ENCODE measurements around the gene TMEM201. TPM values are rescaled to one million over a fixed set of nuclear protein-coding genes. Genes with fewer than 3 reads are reported as not detected.

The TMEM201 gene
- total RNA-seq, 2 donors from 2014 or later: 11.2 to 15.0 TPM

DNA sequence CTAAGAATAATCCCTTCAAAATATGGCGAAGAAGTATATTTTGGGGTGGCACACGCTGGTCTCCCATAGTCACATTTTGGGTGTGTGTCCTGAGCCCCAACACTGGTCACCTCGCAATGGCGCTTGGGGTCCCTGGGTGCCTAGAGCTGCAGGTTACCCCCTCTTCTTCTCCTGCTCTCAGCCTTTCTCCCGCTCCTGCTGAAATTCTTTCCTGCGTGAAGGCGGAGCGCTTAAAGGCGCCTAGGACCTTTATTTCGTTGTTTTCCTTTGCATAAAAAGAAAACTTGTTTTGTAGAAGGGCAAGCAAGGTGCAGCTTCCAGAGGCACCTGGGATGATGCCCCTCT is 62.5 kb downstream of the TMEM201 start:
- no peaks in the 10 kb centered on the region for H3K27me3 ChIP-seq (replicated peaks; ENCODE audit: insufficient read depth)
- DNase-seq (ENCODE audit: low spot score) (no peak), ATAC-seq (ENCODE audit: insufficient number of reproducible peaks, low FRiP score, low read depth) (no peak)
- no peaks in the 10 kb centered on the region for H3K9me3 ChIP-seq
- H3K27ac ChIP-seq: peak overlapping the region; percentile 7 to 21
- H3K4me1 ChIP-seq (ENCODE audit: control insufficient read depth in 1 of 2, low read depth in 2 of 2): peaks cover 3 to 17% of the 10 kb centered on the region in 2 donors
- peak overlapping the region; percentile 69 for H3K4me3 ChIP-seq
- no peak for TF ChIP-seq CTCF (IDR thresholded peaks at IDR 0.05)
- no peaks in the 10 kb centered on the region for H3K36me3 ChIP-seq

DNA sequence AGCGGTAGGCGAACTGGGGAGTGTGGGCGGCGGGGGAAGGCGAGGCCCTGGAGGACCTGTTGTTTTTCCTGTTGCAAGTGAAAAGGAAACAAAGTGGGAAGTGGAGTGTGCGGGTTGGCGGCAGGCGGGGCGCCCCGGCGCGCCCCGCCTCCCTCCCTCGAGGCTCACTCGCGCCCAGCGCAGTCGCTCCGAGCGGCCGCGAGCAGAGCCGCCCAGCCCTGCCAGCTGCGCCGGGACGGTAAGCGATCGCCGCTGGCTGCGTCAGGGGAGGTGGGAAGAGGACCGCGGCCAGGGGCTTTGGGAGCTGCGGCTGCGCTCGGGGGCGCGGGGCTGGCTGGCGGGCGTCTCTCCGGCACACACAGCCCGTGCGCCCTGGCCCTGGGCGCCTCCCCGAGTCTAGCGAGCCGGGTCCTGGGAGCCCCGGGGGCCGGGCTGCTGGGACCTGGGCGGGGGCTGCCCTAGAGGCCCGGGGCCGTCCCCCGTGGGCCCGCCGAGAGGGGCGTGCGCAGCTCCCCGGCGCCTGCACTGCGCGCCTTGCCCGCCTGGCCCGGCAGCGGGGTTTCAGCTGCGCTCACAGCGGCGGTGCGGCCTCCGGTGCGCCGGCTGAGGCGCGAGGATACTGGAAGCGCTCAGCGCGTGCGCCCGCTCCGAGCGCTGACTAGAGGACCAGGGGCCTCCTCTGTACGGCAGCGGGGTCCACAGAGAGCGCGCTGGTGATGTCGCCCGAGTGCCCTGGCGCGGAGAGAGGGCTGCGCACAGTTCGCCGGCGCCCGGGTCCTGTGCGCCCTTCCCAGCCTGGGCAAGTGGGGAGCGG is 63.1 kb downstream of the TMEM201 start, which contains the start of gene PIK3CD:
Gene PIK3CD (plus strand): TSS at position 167 of the 814 bp plus-strand sequence. CDS start 58,725 bp downstream, outside the sequence.
- no peak for TF ChIP-seq CTCF (IDR thresholded peaks at IDR 0.05)
- Histone ChIP-seq H3K4me3 (peak within 1 kb of the TSS; percentile 69), H3K4me1 (ENCODE audit: control insufficient read depth in 1 of 2, low read depth in 2 of 2) (peaks cover 3 to 17% of the 10 kb centered on the region in 2 donors), H3K36me3 (no peaks in the 10 kb centered on the region), H3K9me3 (no peaks in the 10 kb centered on the region), H3K27me3 (replicated peaks; ENCODE audit: insufficient read depth) (no peaks in the 10 kb centered on the region), H3K27ac (peak within 1 kb of the TSS; percentile 7 to 21)
- ATAC-seq (ENCODE audit: insufficient number of reproducible peaks, low FRiP score, low read depth): no peak
- no peak for DNase-seq (ENCODE audit: low spot score)

DNA sequence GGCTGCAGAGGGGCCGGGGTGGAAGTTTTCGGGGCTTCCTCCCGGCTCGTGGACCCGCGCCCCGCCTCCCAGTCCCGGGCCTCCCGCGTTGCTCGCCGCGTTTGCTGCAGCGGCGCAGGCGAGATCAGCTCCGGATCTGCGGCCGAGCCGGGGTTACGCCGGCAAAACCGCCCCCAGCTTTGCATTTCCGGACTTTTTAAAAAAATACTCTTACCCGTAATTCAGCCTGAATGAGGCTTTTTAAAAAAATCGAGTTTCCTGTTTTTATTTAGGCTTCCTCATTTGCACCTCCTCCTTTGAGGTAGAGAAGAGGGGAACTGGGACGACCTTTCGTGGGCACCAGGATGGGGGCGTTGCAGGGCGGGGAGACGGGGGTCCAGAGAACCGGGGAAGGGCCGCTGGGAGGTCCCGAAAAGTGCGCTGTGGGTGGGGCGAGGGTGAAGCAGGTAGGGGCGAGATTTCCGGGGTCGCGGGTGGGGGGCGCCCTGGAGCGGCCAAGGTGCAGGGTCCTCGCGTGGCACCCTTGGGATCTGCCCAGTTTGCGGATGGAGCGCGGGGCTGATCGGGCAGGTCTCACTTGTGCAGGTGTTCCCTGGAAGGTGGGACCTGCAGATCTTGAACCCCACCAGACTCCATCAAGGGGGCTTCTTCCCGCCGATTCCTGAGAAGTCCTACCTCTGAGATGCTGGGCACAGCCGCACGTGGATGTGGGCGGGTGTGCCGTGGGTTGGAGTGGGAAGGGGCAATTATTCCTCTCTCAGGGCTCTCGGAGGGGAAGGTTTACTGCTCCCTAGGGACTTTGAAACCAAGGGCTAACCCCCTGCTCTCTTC is 63.9 kb downstream of the TMEM201 start:
- H3K36me3 ChIP-seq: no peaks in the 10 kb centered on the region
- H3K27ac ChIP-seq: peak overlapping the region in 1 of 2 donors; percentile 7
- peaks cover 3 to 17% of the 10 kb centered on the region in 2 donors for H3K4me1 ChIP-seq (ENCODE audit: control insufficient read depth in 1 of 2, low read depth in 2 of 2)
- H3K4me3 ChIP-seq: peak overlapping the region; percentile 69
- DNase-seq (ENCODE audit: low spot score) (no peak), ATAC-seq (ENCODE audit: insufficient number of reproducible peaks, low FRiP score, low read depth) (no peak)
- no peak for TF ChIP-seq CTCF (IDR thresholded peaks at IDR 0.05)
- H3K27me3 ChIP-seq (replicated peaks; ENCODE audit: insufficient read depth): no peaks in the 10 kb centered on the region
- H3K9me3 ChIP-seq: no peaks in the 10 kb centered on the region

GRCh38 chr1:9653210-9653490 is 64.4 kb downstream of the TMEM201 start:
- Histone ChIP-seq H3K27me3 (replicated peaks; ENCODE audit: insufficient read depth) (no peaks in the 10 kb centered on the region), H3K4me1 (ENCODE audit: control insufficient read depth in 1 of 2, low read depth in 2 of 2) (peaks cover 3 to 17% of the 10 kb centered on the region in 2 donors), H3K9me3 (no peaks in the 10 kb centered on the region), H3K27ac (no peak overlapping the region), H3K4me3 (peak overlapping the region; percentile 69), H3K36me3 (no peaks in the 10 kb centered on the region)
- DNase-seq (ENCODE audit: low spot score) (no peak), ATAC-seq (ENCODE audit: insufficient number of reproducible peaks, low FRiP score, low read depth) (no peak)
- TF ChIP-seq CTCF (IDR thresholded peaks at IDR 0.05): no peak

- Histone ChIP-seq H3K4me3 (peak overlapping the region; percentile 69), H3K36me3 (no peaks in the 10 kb centered on the region), H3K27me3 (replicated peaks; ENCODE audit: insufficient read depth) (no peaks in the 10 kb centered on the region), H3K4me1 (ENCODE audit: control insufficient read depth in 1 of 2, low read depth in 2 of 2) (peaks cover 3 to 17% of the 10 kb centered on the region in 2 donors), H3K27ac (no peak overlapping the region), H3K9me3 (no peaks in the 10 kb centered on the region)
- DNase-seq (ENCODE audit: low spot score) (no peak), ATAC-seq (ENCODE audit: insufficient number of reproducible peaks, low FRiP score, low read depth) (no peak)
- TF ChIP-seq CTCF (IDR thresholded peaks at IDR 0.05): no peak
Measured at GRCh38 chr1:9653491-9654050, 64.9 kb downstream of the TMEM201 start.
